H1 (cell line): ENCODE results near the gene SMIM28. TPM values are rescaled to one million over a fixed set of nuclear protein-coding genes. Genes with fewer than 3 reads are reported as not detected.

ENCODE experiments used
- CTCF ChIA-PET: fragments of 300-600 bp; sonication (Branson Sonifier 250); formaldehyde crosslinking; loops from one replicate; lab custom pipeline; 2021; ENCODE audit not compliant: partially characterized antibody; lab: Charles Lee
- POLR2A ChIA-PET: fragments of 300-600 bp; sonication (Branson Sonifier 250); formaldehyde crosslinking; loops from one replicate; lab custom pipeline; 2021; ENCODE audit warnings: inconsistent platforms; ENCODE audit not compliant: partially characterized antibody; lab: Charles Lee
- DNase-seq, 2 experiments: peaks; one replicate each; pipeline versions ENCODE4 v3.0.0 to v3.0.0-alpha.2; 2010 to 2022; ENCODE audit warnings: low spot score in 2 of 2, low read depth in 1 of 2, mixed read lengths in 1 of 2
- FAIRE-seq: peaks from 2 replicates; lab custom pipeline; 2011; peaks lifted over from hg19 to GRCh38; lab: Jason Lieb, UNC
- H2AFZ ChIP-seq: 2 replicates; pipeline ENCODE4 v1.8.1; 2012; ENCODE audit warnings: low read length, inconsistent platforms
- H2AK5ac ChIP-seq: 2 replicates; pipeline ENCODE4 v1.6.1; 2013; ENCODE audit warnings: low read depth, low read length
- H2BK120ac ChIP-seq: replicated peaks from 2 replicates; pipeline ENCODE3; 2013; ENCODE audit warnings: low read depth, low read length, inconsistent platforms
- H2BK12ac ChIP-seq: 2 replicates; pipeline ENCODE4 v1.6.1; 2013; ENCODE audit warnings: low read depth, low read length
- H2BK15ac ChIP-seq: 2 replicates; pipeline ENCODE4 v1.6.1; 2013; ENCODE audit warnings: low read length
- H2BK20ac ChIP-seq: 2 replicates; pipeline ENCODE4 v1.6.1; 2013; ENCODE audit warnings: low read length
- H2BK5ac ChIP-seq: 2 replicates; pipeline ENCODE4 v1.6.1; 2013; ENCODE audit warnings: low read depth, low read length
- H3K14ac ChIP-seq: 2 replicates; pipeline ENCODE4 v1.6.1; 2013; ENCODE audit warnings: inconsistent platforms; ENCODE audit not compliant: insufficient read length
- H3K18ac ChIP-seq: 2 replicates; pipeline ENCODE4 v1.6.1; 2013; ENCODE audit warnings: low read length; ENCODE audit errors: extremely low read depth
- H3K23ac ChIP-seq: 2 replicates; pipeline ENCODE4 v1.6.1; 2013; ENCODE audit warnings: inconsistent platforms; ENCODE audit not compliant: insufficient read length
- H3K23me2 ChIP-seq: 2 replicates; pipeline ENCODE4 v1.6.1; 2013; ENCODE audit warnings: low read depth, low read length
- H3K27ac ChIP-seq: 2 replicates; pipeline ENCODE4 v1.6.1; 2011; ENCODE audit warnings: low read depth, low read length, inconsistent platforms
- H3K27me3 ChIP-seq, 4 experiments: replicated peaks in 1 of 4; 1 replicate in 1 of 4; 2 replicates in 3 of 4; pipeline versions ENCODE4 v1.6.1 to v1.8.1; 2011 to 2013; ENCODE audit warnings: low read length in 3 of 4, mild to moderate bottlenecking in 3 of 4, inconsistent platforms in 2 of 4, mixed read lengths in 2 of 4, moderate library complexity in 1 of 4; ENCODE audit not compliant: control insufficient read depth in 3 of 4, insufficient read depth in 3 of 4; ENCODE audit errors: extremely low read depth in 1 of 4
- H3K36me3 ChIP-seq, 4 experiments: 2 replicates each; pipeline versions ENCODE4 v1.6.1 to v1.8.1; 2011 to 2013; ENCODE audit warnings: mild to moderate bottlenecking in 4 of 4, low read length in 3 of 4, moderate library complexity in 2 of 4, control low read depth in 1 of 4, inconsistent platforms in 1 of 4; ENCODE audit not compliant: insufficient read depth in 4 of 4, control insufficient read depth in 2 of 4
- H3K4ac ChIP-seq: replicated peaks from 2 replicates; pipeline ENCODE3; 2013; ENCODE audit warnings: low read length, low read depth, mixed read lengths, inconsistent platforms; ENCODE audit not compliant: insufficient read length
- H3K4me1 ChIP-seq, 4 experiments: replicated peaks in 1 of 4; 1 replicate in 1 of 4; 2 replicates in 3 of 4; pipeline versions ENCODE4 v1.6.1 to v1.8.1; 2011 to 2013; ENCODE audit warnings: low read length in 3 of 4, inconsistent platforms in 2 of 4, mixed read lengths in 1 of 4; ENCODE audit not compliant: insufficient read depth in 4 of 4, control insufficient read depth in 3 of 4
- H3K4me2 ChIP-seq, 2 experiments: 2 replicates each; pipeline versions ENCODE4 v1.6.1 to v1.8.1; 2011 to 2013; ENCODE audit warnings: low read depth in 2 of 2, low read length in 2 of 2, control low read depth in 1 of 2, inconsistent platforms in 1 of 2, mild to moderate bottlenecking in 1 of 2; ENCODE audit not compliant: insufficient read depth in 1 of 2
- H3K4me3 ChIP-seq, 4 experiments: fragments of 200-600, 300-600 bp in 1 of 4; sonication (generic), shearing (Covaris generic), sonication (Bioruptor Twin) in 1 of 4; 2 replicates each; pipeline versions ENCODE4 v1.5.1 to v1.8.1; 2011 to 2016; ENCODE audit warnings: low read length in 4 of 4, low read depth in 3 of 4, control low read depth in 2 of 4, inconsistent platforms in 2 of 4, mild to moderate bottlenecking in 2 of 4, mixed read lengths in 1 of 4, moderate library complexity in 1 of 4; ENCODE audit not compliant: insufficient read depth in 2 of 4; ENCODE audit errors: extremely low read depth in 1 of 4
- H3K56ac ChIP-seq: replicated peaks from 2 replicates; pipeline ENCODE3; 2013; ENCODE audit warnings: low read depth, mild to moderate bottlenecking, mixed read lengths, low read length, inconsistent platforms; ENCODE audit not compliant: insufficient read length
- H3K79me1 ChIP-seq: 2 replicates; pipeline ENCODE4 v1.6.1; 2013; ENCODE audit warnings: low read depth, low read length, control low read depth
- H3K79me2 ChIP-seq, 2 experiments: 2 replicates each; pipeline versions ENCODE4 v1.6.1 to v1.8.1; 2012 to 2013; ENCODE audit warnings: low read length in 2 of 2, mild to moderate bottlenecking in 2 of 2, inconsistent platforms in 1 of 2; ENCODE audit not compliant: insufficient read depth in 2 of 2, control insufficient read depth in 1 of 2
- H3K9ac ChIP-seq, 4 experiments: replicated peaks in 1 of 4; 1 replicate in 1 of 4; 2 replicates in 3 of 4; pipeline versions ENCODE4 v1.6.1 to v1.8.1; 2011 to 2013; ENCODE audit warnings: low read depth in 3 of 4, low read length in 3 of 4, control low read depth in 2 of 4, mild to moderate bottlenecking in 2 of 4, moderate library complexity in 2 of 4, inconsistent platforms in 1 of 4; ENCODE audit errors: extremely low read depth in 1 of 4
- H3K9me3 ChIP-seq, 2 experiments: 2 replicates each; pipeline versions ENCODE4 v1.6.1 to v1.8.1; 2012 to 2013; ENCODE audit warnings: mild to moderate bottlenecking in 2 of 2, moderate library complexity in 2 of 2, control low read depth in 1 of 2, inconsistent platforms in 1 of 2, low read depth in 1 of 2, low read length in 1 of 2, mixed read lengths in 1 of 2; ENCODE audit not compliant: insufficient read depth in 2 of 2
- H4K20me1 ChIP-seq, 2 experiments: replicated peaks in 1 of 2; 2 replicates each; pipeline versions ENCODE3 to v1.8.1; 2011 to 2013; ENCODE audit warnings: inconsistent platforms in 2 of 2, low read length in 2 of 2, mild to moderate bottlenecking in 1 of 2; ENCODE audit not compliant: insufficient read depth in 2 of 2, control insufficient read depth in 1 of 2
- H4K5ac ChIP-seq: 2 replicates; pipeline ENCODE4 v1.6.1; 2013; ENCODE audit warnings: low read length, low read depth, mixed read lengths, inconsistent platforms; ENCODE audit not compliant: insufficient read length
- H4K8ac ChIP-seq: 2 replicates; pipeline ENCODE4 v1.8.0; 2013; ENCODE audit warnings: mild to moderate bottlenecking, moderate library complexity, low read length, inconsistent platforms; ENCODE audit not compliant: insufficient read depth; ENCODE audit errors: extremely low read depth
- H4K91ac ChIP-seq: replicated peaks from 2 replicates; pipeline ENCODE3; 2013; ENCODE audit warnings: low read length, mixed read lengths, inconsistent platforms; ENCODE audit not compliant: insufficient read length
- EP300 ChIP-seq, 2 experiments: IDR thresholded peaks; 1 replicate in 1 of 2; 2 replicates in 1 of 2; pipeline ENCODE4 v1.6.1; 2011 to 2012; ENCODE audit warnings: low read depth in 2 of 2, low read length in 2 of 2, mild to moderate bottlenecking in 2 of 2, borderline replicate concordance in 1 of 2, inconsistent platforms in 1 of 2, moderate library complexity in 1 of 2
- FOSL1 ChIP-seq: IDR thresholded peaks from 2 replicates; pipeline ENCODE4 v1.6.1; 2011; ENCODE audit warnings: mild to moderate bottlenecking, low read depth, low read length, moderate library complexity; ENCODE audit not compliant: insufficient read depth
- JUND ChIP-seq: IDR thresholded peaks from 2 replicates; pipeline ENCODE4 v1.6.1; 2011; ENCODE audit warnings: mild to moderate bottlenecking, improper control_type of control experiment, low read length
- KDM5A ChIP-seq: fragments of 200-600 bp; IDR thresholded peaks from 2 replicates; pipeline ENCODE4 v1.7.1; 2012; ENCODE audit warnings: mild to moderate bottlenecking, low read length, inconsistent platforms, mixed read lengths
- PHF8 ChIP-seq: fragments of 200-600 bp; sonication (generic); conservative IDR thresholded peaks from 2 replicates; pipeline ENCODE4 v1.7.1; 2012; ENCODE audit warnings: low read depth, mild to moderate bottlenecking, inconsistent platforms, low read length, moderate library complexity
- POU5F1 ChIP-seq: IDR thresholded peaks from 2 replicates; pipeline ENCODE4 v1.6.1; 2011; ENCODE audit warnings: low read depth, mild to moderate bottlenecking, low read length, moderate library complexity
- RNF2 ChIP-seq: fragments of 200-900, 300-1000 bp; sonication (generic); IDR thresholded peaks from 2 replicates; pipeline ENCODE4 v1.7.1; 2016; ENCODE audit warnings: borderline replicate concordance, low read depth, mild to moderate bottlenecking, antibody characterized with exemption, low read length; ENCODE audit not compliant: poor library complexity, severe bottlenecking; ENCODE audit errors: missing control alignments
- SIN3A ChIP-seq, 2 experiments: IDR thresholded peaks in 1 of 2; conservative IDR thresholded peaks in 1 of 2; 2 replicates each; pipeline ENCODE4 v1.6.1; 2011 to 2012; ENCODE audit warnings: low read length in 2 of 2, improper control_type of control experiment in 1 of 2, low read depth in 1 of 2, mild to moderate bottlenecking in 1 of 2
- SIX5 ChIP-seq: IDR thresholded peaks from 2 replicates; pipeline ENCODE4 v1.6.1; 2011; ENCODE audit warnings: mild to moderate bottlenecking, low read depth, low read length
- SP1 ChIP-seq: IDR thresholded peaks from 2 replicates; pipeline ENCODE4 v1.6.1; 2011; ENCODE audit warnings: low read depth, low read length
- SP2 ChIP-seq: IDR thresholded peaks from 2 replicates; pipeline ENCODE4 v1.6.1; 2012; ENCODE audit warnings: mild to moderate bottlenecking, low read length, inconsistent platforms
- TCF12 ChIP-seq: IDR thresholded peaks from 2 replicates; pipeline ENCODE4 v1.6.1; 2011; ENCODE audit warnings: low read depth, mild to moderate bottlenecking, low read length
- WGBS, 2 experiments: shearing (Covaris generic) in 1 of 2; methylation state at CpG; one replicate each; pipeline versions ENCODE4 v1.1.6 to v1.1.7; 2013 to 2015; ENCODE audit warnings: low lambda C conversion rate in 2 of 2, mixed read lengths in 2 of 2, inconsistent platforms in 1 of 2, low coverage in 1 of 2, missing lambda C conversion rate in 1 of 2; ENCODE audit not compliant: insufficient replicate concordance in 2 of 2, insufficient coverage in 1 of 2, insufficient read length in 1 of 2; ENCODE audit errors: extremely low coverage in 1 of 2, missing lambda C conversion rate in 1 of 2; 5-methylcytosine and 5-hydroxymethylcytosine counted together
- polyA plus RNA-seq, 7 experiments: library from polyadenylated mRNA; depleted of rRNA in 3 of 7; stranded (reverse) in 5 of 7; unstranded in 2 of 7; fragments of >200 nt in 5 of 7; fragments of 200-250 nt in 2 of 7; gene quantifications; 1 replicate in 5 of 7; 2 replicates in 1 of 7; 4 replicates in 1 of 7; pipeline versions ENCODE4 v1.2.1 to v1.2.3, GENCODE V29; 2011 to 2013; ENCODE audit warnings: missing spikeins in 2 of 7, mixed read lengths in 2 of 7
- total RNA-seq: library from RNA; stranded (reverse); fragmentation: NEBNext Ultra II Directional; extraction: Animal tissue kit (Norgen Biotek cat#: 25700); gene quantifications from 2 replicates; pipeline ENCODE4 v1.2.1, GENCODE V29; 2021
- TF ChIP-seq, protein P1 (sequence below): IDR thresholded peaks from 2 replicates; pipeline ENCODE4 v1.6.1; 2011; ENCODE audit warnings: low read depth, mild to moderate bottlenecking, low read length; ENCODE audit not compliant: insufficient read depth

The SMIM28 gene
- total and polyA plus RNA-seq, 2 of the 8 experiments (the other 6 are each of a cell fraction or from before 2014, with no cell fraction given): not detected

DNA sequence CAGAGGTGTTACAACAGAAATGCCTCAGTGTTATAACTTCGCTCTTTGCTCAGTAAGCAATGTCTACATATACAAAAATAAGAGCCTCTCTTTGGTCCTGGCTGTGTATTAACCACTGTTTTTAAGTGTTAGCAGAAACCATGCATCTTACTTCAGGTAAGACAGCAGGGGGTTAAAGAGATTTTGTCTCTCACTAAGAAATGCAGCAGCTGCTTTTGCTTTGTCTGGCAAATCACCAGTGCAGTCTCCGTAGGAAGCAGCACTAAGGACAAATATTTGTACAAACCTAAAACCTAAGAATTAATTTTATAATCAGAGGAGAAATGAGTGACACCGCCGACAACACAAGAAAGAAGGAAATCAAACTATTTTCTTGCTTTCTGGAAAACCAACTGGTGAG lies 758 bp downstream of the SMIM28 start:
- Histone ChIP-seq H2BK5ac (no peak overlapping the region), H3K9ac (no peak overlapping the region), H2BK15ac (no peak overlapping the region), H4K20me1 (no peaks in the 10 kb centered on the region), H3K23me2 (no peaks in the 10 kb centered on the region), H3K14ac (no peak overlapping the region), H4K5ac (no peak overlapping the region), H2BK20ac (no peak overlapping the region), H4K8ac (no peak overlapping the region), H2AK5ac (no peak overlapping the region), H2BK120ac (no peak overlapping the region), H3K4ac (no peak overlapping the region), H4K91ac (no peak overlapping the region), H3K4me1 (peaks cover 0 to 11% (median 0%) of the 10 kb centered on the region in 4 experiments; a peak in 2 of 7 replicates), H3K4me3 (no peak overlapping the region), H3K27ac (no peak overlapping the region), H3K79me2 (no peaks in the 10 kb centered on the region), H3K36me3 (no peaks in the 10 kb centered on the region), H3K23ac (no peak overlapping the region), H3K27me3 (no peaks in the 10 kb centered on the region), H2AFZ (no peak overlapping the region), H2BK12ac (no peak overlapping the region), H3K79me1 (no peaks in the 10 kb centered on the region), H3K56ac (no peak overlapping the region), H3K4me2 (0 out of 4 replicates have a peak overlapping the region, but pooled peaks of 1 of the 2 experiments have one; percentile 43), H3K18ac (no peak overlapping the region), H3K9me3 (no peaks in the 10 kb centered on the region)
- CTCF ChIA-PET: interaction anchor here (1.3 to 1.8 kb wide), 3 partner anchors 17 to 93 kb away, joined by 3 to 5 read pairs (median 4); no protein-coding TSS in a partner anchor
- POLR2A ChIA-PET: no interaction called here
- DNase-seq (no peak), FAIRE-seq (no peak)
- WGBS, 2 experiments: 72% methylated on average over 4 of the region's 4 CpGs; no CpG with 5 or more reads in 1 of the 2 experiments
- no peak for TF ChIP-seq RNF2
- TF ChIP-seq SP1: no peak
- TF ChIP-seq, protein P1, sequence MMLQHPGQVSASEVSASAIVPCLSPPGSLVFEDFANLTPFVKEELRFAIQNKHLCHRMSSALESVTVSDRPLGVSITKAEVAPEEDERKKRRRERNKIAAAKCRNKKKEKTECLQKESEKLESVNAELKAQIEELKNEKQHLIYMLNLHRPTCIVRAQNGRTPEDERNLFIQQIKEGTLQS: no peak
- TF ChIP-seq EP300 (IDR thresholded peaks at IDR 0.05; ENCODE audit: borderline replicate concordance in 1 of 2, low read depth in 2 of 2, low read length in 2 of 2): no peak
- no peak for TF ChIP-seq FOSL1
- TF ChIP-seq SP2: no peak
- no peak for TF ChIP-seq KDM5A
- TF ChIP-seq PHF8: no peak
- TF ChIP-seq JUND: no peak
- TF ChIP-seq TCF12: no peak
- no peak for TF ChIP-seq SIX5
- no peak for TF ChIP-seq SIN3A (conservative IDR thresholded peaks at IDR 0.05 in 1 of 2, IDR thresholded peaks at IDR 0.05 in 1 of 2; ENCODE audit: low read depth in 1 of 2, low read length in 2 of 2)
- no peak for TF ChIP-seq POU5F1
